Chondrocyte (in vitro differentiated cells): ENCODE results near the gene PAX6. TPM values are rescaled to one million over a fixed set of nuclear protein-coding genes. Genes with fewer than 3 reads are reported as not detected.

Experiments
- DNase-seq: peaks from one replicate; pipeline ENCODE4 v3.0.0; 2021; ENCODE audit warnings: mixed read lengths, low spot score
- H3K27ac Mint-ChIP-seq: one replicate; pipeline ENCODE4 v1.8.0; 2021; ENCODE audit warnings: mild to moderate bottlenecking, moderate library complexity, mixed read lengths; ENCODE audit not compliant: unreplicated experiment
- H3K27me3 Mint-ChIP-seq: 2 replicates; pipeline ENCODE4 v1.8.0; 2021; ENCODE audit warnings: low read depth, mixed read lengths
- H3K36me3 Mint-ChIP-seq: 2 replicates; pipeline ENCODE4 v1.8.0; 2021; ENCODE audit warnings: low read depth, mixed read lengths
- H3K4me1 Mint-ChIP-seq: 2 replicates; pipeline ENCODE4 v1.8.0; 2021; ENCODE audit warnings: low read depth, mild to moderate bottlenecking, mixed read lengths
- H3K4me3 Mint-ChIP-seq: one replicate; pipeline ENCODE4 v1.8.0; 2021; ENCODE audit warnings: mild to moderate bottlenecking, moderate library complexity, mixed read lengths; ENCODE audit not compliant: unreplicated experiment
- H3K9me3 Mint-ChIP-seq: 2 replicates; pipeline ENCODE4 v1.8.0; 2021; ENCODE audit warnings: low read depth, mixed read lengths
- CTCF ChIP-seq: fragments of 200-600 bp; sonication (generic); IDR thresholded peaks from 2 replicates; pipeline ENCODE4 v1.5.0; 2021; ENCODE audit warnings: antibody characterized with exemption, mild to moderate bottlenecking, moderate library complexity
- total RNA-seq: library from RNA; stranded (reverse); gene quantifications from 3 replicates; pipeline ENCODE4 v1.2.1, GENCODE V29; 2021

The PAX6 gene
- total RNA-seq, 1 donor from 2014 or later: not detected

- no peak for DNase-seq
- Mint-ChIP-seq H3K4me3 (no peak overlapping the region), H3K27me3 (peaks cover 51% of the 10 kb centered on the region), H3K9me3 (no peaks in the 10 kb centered on the region), H3K27ac (no peak overlapping the region), H3K36me3 (peaks cover 2% of the 10 kb centered on the region), H3K4me1 (peaks cover 16% of the 10 kb centered on the region)
- no peak for TF ChIP-seq CTCF
Observed at GRCh38 chr11:31830406-31830805, 19.3 kb upstream of the PAX6 start.

GRCh38 chr11:31828217-31828616, 17.1 kb upstream of the PAX6 start:
- DNase-seq: no peak
- Mint-ChIP-seq H3K9me3 (no peaks in the 10 kb centered on the region), H3K27me3 (peaks cover 64% of the 10 kb centered on the region), H3K36me3 (peaks cover 2% of the 10 kb centered on the region), H3K4me3 (no peak overlapping the region), H3K27ac (no peak overlapping the region), H3K4me1 (peaks cover 20% of the 10 kb centered on the region)
- no peak for TF ChIP-seq CTCF

- Mint-ChIP-seq H3K4me1 (peaks cover 20% of the 10 kb centered on the region), H3K4me3 (peak overlapping the region; percentile 39), H3K27ac (peak overlapping the region; percentile 33), H3K36me3 (peaks cover 5% of the 10 kb centered on the region), H3K27me3 (peaks cover 70% of the 10 kb centered on the region), H3K9me3 (no peaks in the 10 kb centered on the region)
- no peak for DNase-seq
- TF ChIP-seq CTCF: no peak
Observed at GRCh38 chr11:31827455-31828206, 16.5 kb upstream of the PAX6 start.

GRCh38 chr11:31826536-31827438, 15.7 kb upstream of the PAX6 start:
- peak overlapping the region; percentile 33 for H3K27ac Mint-ChIP-seq
- no peak for TF ChIP-seq CTCF
- H3K9me3 Mint-ChIP-seq: no peaks in the 10 kb centered on the region
- H3K36me3 Mint-ChIP-seq: peaks cover 5% of the 10 kb centered on the region
- peaks cover 77% of the 10 kb centered on the region for H3K27me3 Mint-ChIP-seq
- H3K4me1 Mint-ChIP-seq: peaks cover 20% of the 10 kb centered on the region
- peak overlapping the region; percentile 39 for H3K4me3 Mint-ChIP-seq
- no peak for DNase-seq

- Mint-ChIP-seq H3K4me1 (peaks cover 20% of the 10 kb centered on the region), H3K9me3 (no peaks in the 10 kb centered on the region), H3K27ac (no peak overlapping the region), H3K27me3 (peaks cover 81% of the 10 kb centered on the region), H3K36me3 (peaks cover 5% of the 10 kb centered on the region), H3K4me3 (no peak overlapping the region)
- no peak for DNase-seq
- no peak for TF ChIP-seq CTCF
Observed at GRCh38 chr11:31825838-31826484, 14.8 kb upstream of the PAX6 start.
